Measurements from ENCODE around the gene USH1G.

Gene USH1G

GRCh38 chr17:74900208-74900607 is 22.8 kb downstream of the USH1G start:
- no peak for FAIRE-seq

GRCh38 chr17:74898376-74898946 is 24.6 kb downstream of the USH1G start:
- FAIRE-seq, result no peak

GRCh38 chr17:74893936-74894671 is 29.0 kb downstream of the USH1G start:
- FAIRE-seq, result no peak

- FAIRE-seq, result no peak
Observed at GRCh38 chr17:74892974-74893911, 29.8 kb downstream of the USH1G start, which contains the start of gene FADS6. Gene FADS6, minus strand, starts transcription at chr17:74893633. Its CDS starts 38 bp downstream, at chr17:74893595.

GRCh38 chr17:74892013-74892841 is 30.8 kb downstream of the USH1G start:
- FAIRE-seq, result no peak

GRCh38 chr17:74890554-74890953 is 32.5 kb downstream of the USH1G start:
- no peak for FAIRE-seq

GRCh38 chr17:74888469-74888868 is 34.6 kb downstream of the USH1G start:
- no peak for FAIRE-seq

- no peak for FAIRE-seq
Observed at GRCh38 chr17:74883241-74883745, 39.8 kb downstream of the USH1G start.

GRCh38 chr17:74882517-74883240 is 40.4 kb downstream of the USH1G start:
- FAIRE-seq, result no peak

GRCh38 chr17:74881073-74881472 is 42.0 kb downstream of the USH1G start:
- no peak for FAIRE-seq

- no peak for FAIRE-seq
Observed at GRCh38 chr17:74879308-74879707, 43.7 kb downstream of the USH1G start.

- FAIRE-seq, result no peak
Observed at GRCh38 chr17:74878658-74879057, 44.4 kb downstream of the USH1G start.

GRCh38 chr17:74877592-74878548 is 45.2 kb downstream of the USH1G start:
- FAIRE-seq, result no peak

- FAIRE-seq, result no peak
Observed at GRCh38 chr17:74875977-74876593, 47.0 kb downstream of the USH1G start.

GRCh38 chr17:74875155-74875976 is 47.7 kb downstream of the USH1G start:
- no peak for FAIRE-seq

- FAIRE-seq, result no peak
Observed at GRCh38 chr17:74874615-74875037, 48.4 kb downstream of the USH1G start.

- no peak for FAIRE-seq
Observed at GRCh38 chr17:74873874-74874614, 49.0 kb downstream of the USH1G start.
